SW480 (cell line): ENCODE measurements around the gene SLC16A4.
"Not testable (repeated sequence)": the region's sequence is repeated elsewhere in the genome, so short reads cannot be mapped to it uniquely, and the experiment has no call there.

Experiments used
- DNase-seq: peaks from one replicate; pipeline ENCODE4 v3.0.0-alpha.2; 2016; ENCODE audit warnings: low spot score

The SLC16A4 gene

GRCh38 chr1:110408488-110408887 is 17.7 kb upstream of the SLC16A4 start:
- DNase-seq, result no peak

DNA sequence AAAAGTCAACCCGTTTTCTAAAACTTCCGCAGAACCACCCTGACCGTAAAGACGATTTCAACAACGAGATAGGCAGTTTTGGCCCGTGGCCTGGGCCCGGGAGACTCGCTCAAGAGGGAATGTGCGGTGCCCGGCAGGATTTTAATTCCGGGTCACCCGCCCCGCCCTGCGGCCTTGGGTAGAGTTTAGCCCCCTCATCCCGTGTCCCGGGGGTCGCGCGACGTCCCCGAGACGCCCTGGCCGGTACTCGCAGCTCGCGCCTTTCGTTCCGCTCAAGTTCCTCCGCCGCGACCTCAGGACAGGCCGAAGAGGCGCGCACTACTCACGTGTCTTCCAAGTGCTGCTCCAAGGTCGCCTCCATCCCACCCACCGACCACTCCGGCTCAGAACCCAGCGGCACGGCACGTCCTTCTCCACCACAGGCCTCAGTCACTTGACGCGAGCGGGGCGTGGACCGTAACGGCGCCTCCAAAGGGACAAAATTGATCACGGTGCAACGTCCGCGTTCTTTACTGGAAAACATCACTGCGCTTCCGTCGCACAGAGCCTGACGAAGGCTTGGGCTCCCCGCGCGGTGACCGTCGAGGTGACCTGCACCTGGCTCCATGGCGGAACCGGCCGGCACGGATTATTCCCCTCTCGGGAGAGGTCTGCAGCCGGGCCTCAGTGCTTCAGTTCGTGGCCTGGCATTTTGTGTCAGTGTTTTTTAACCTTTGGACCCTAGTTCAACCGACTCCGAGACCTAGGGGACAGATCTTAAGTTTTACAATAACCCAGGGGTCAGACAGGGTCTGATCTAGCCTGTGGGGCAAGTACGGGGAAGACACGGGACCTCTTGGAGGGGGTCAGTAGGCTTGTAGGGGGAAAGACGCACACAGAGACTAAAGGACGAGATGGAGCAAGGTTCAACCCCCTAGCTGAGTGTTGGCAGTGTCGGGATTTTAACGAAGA is 16.7 kb upstream of the SLC16A4 start, which contains the start of gene LAMTOR5:
Gene LAMTOR5, minus strand, starts transcription at position 435 of the 951 bp plus-strand sequence. Its CDS starts 74 bp downstream, at position 361.
- peak; percentile 90 for DNase-seq

DNA sequence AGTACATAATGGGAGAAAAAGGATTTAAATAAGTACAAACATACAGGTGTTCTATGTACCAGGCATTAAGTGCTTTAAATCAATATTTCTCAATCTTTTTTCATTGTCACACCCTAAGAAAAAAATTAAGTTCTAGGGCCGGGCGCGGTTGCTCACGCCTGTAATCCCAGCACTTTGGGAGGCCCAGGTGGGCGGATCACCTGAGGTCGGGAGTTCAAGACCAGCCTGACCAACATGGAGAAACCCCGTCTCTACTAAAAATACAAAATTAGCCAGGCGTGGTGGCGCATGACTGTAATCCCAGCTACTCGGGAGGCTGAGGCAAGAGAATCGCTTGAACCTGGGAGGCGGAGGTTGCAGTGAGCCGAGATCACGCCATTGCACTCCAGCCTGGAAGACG is 15.6 kb upstream of the SLC16A4 start:
- DNase-seq, result not testable (repeated sequence)

- DNase-seq, result no peak
These were observed 13.6 kb upstream of the SLC16A4 start for GRCh38 chr1:110404401-110404800.

DNA sequence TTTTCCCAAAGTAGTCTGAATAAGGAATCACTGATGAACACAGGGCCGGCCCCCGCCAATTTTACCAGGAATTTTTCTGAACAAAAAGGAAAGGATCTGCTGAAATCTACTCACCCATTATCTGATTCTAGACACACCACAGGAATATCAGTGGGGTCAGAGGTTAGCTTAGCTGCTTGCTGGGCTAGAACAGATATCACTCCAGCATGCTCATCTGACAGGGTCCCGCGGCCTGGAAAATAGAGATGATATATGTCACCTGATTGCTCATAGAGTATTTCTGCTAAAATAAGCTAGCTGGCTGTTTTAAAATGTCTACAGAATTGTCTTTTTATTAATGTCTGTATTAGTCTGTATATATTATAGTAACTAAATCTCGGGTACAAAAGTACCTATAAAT is 13.0 kb upstream of the SLC16A4 start:
- no peak for DNase-seq

DNA sequence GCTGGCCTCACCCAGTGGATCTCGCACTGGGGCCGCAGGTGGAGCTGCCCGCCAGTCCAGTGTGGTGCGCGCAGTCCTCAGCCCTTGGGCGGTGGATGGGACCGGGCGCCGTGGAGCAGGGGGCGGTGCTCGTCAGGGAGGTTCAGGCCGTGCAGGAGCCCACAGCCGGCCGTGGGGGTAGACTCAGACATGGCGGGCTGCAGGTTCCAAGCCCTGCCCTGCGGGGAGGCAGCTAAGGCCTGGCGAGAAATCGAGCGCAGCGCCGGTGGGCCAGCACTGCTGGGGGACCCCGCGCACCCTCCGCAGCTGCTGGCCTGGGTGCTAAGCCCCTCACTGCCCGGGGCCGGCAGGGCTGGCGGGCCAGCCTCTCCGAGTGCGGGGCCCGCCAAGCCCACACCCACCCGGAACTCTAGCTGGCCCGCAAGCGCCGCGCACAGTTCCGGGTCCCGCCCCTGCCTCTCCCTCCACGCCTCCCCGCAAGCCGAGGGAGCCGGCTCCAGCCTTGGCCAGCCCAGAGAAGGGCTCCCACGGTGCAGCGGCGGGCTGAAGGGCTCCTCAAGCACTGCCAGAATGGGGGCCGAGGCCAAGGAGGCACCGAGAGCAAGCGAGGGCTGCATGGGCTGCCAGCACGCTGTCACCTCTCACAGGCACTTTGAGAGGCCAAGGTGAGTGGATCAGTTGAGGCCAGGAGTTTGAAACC is 5.6 kb upstream of the SLC16A4 start:
- not testable (repeated sequence) for DNase-seq

GRCh38 chr1:110394493-110394820 is 3.6 kb upstream of the SLC16A4 start:
- DNase-seq, result no peak

DNA sequence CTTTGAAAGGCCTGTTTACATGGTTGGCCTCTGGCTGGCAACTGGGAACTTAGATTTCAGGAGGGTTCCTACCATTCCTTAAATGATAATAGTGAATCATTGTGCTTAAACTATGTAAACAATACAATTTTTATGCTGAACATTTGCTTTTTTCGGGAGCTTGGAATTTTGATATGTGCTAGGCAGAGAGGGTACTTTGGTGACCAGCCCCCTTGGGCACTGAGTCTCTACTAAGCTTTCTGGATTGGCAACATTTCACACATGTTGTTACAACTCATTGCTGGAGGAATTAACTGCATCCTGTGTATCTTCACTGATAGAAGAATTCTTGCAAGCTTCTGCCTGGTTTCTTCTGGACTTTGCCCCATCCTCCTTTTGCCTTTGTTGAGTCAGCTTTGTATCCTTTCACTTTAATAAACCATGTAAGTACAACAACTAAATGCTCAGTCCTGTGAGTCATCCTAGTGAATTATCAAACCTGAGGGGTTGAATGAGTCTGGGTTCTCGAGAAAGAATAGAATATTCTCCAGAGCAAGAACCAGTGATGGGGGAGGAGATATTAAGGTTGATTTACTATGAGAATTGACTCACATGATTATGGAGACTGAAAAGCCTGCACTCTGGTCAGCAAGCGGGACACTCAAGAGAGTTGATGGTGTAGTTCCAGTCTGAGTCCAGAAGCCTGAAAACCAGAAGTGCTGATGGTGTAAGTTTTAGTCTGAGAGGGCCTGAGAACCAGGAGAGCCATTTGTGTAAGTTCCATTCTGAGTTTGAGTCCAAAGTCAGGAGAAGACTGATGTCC is 3.1 kb upstream of the SLC16A4 start:
- DNase-seq, result peak; percentile 64

GRCh38 chr1:110393286-110393685 is 2.5 kb upstream of the SLC16A4 start:
- DNase-seq, result no peak

DNA sequence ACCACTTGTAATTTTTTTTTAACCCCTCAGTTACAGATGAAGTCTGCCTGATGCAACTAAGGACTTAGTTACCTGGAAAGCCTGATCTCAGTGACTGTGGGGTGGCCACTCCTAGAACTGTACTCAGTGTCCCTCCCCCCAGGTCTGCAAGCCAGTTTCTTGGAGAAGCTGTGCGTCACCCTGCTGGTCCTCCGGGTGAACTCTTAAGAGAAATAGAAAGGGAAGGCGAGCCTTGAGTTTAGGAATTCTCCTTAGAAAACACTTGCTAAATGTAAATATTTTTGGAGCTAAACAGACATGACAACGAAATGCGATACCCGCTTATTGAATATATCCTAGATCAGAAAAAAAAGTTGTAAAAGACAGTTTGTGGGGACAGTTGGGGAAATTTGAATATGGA is 730 bp downstream of the SLC16A4 start:
- peak; percentile 57 for DNase-seq

GRCh38 chr1:110387048-110387754 is 3.6 kb downstream of the SLC16A4 start:
- no peak for DNase-seq

- no peak for DNase-seq
These were observed 5.5 kb downstream of the SLC16A4 start for GRCh38 chr1:110385369-110385768.

DNA sequence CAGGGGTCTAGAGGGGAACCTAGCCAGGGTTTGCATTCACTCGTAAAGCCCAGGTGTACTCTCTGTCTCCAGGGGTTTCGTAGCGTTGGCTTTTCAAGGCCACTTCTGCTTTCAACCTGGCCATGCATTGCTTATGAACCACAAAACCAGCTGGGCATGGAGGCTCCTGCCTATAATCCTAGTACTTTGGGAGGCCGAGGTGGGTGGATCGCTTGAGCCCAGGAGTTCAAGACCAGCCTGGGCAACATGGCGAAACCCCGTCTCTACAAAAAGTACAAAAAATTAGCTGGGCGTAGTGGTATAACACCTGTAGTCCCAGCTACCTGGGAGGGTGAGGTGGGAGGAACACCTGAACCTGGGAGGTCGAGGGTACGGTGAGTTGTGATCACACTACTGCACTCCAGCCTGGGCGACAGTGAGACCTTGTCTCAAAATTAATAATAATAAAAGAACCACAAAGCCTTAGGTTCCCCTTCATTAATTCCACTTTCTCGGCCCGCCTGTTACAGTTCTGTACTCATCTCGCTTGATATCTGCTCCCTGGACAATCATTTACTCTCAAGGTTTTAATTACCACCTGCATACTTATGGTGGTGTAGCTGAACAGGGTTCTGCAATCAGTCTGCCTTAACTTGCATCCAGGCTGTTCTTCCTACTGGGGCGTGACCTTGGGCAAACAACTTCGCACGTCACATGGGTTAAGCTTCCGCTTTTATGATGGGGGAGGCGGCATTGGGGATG is 6.1 kb downstream of the SLC16A4 start:
- no peak for DNase-seq

- DNase-seq, result no peak
These were observed 7.4 kb downstream of the SLC16A4 start for GRCh38 chr1:110383251-110383990.

DNA sequence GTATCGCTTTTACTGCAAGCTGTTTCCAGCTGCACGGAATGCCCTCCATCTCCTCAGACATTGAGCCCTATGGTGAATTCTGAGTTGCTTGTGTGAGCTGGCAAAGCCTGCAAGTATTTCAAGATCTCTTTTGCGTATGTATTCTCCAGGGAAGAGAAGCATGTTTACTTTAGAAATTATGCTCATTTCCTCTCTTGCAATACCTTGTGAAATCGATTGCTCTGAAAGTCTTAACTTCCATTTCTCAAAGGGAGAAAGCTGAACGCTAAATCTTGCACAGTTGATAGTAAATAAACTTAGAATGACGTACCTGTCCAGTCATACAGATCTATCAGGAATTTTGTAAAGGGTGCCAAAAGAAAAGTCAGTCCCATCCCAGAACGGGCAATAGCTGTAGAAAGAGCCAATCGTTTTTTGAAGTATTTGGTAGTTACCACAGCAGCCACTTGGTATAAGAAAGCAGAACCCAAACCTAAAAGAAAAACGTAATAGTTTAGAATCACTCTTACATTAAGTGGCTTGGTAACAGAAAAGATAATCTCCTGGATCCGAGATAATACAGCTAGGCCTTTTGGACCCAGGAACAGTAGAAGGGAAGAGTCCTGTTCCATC is 10.0 kb downstream of the SLC16A4 start:
- no peak for DNase-seq

GRCh38 chr1:110375490-110375889 is 15.3 kb downstream of the SLC16A4 start:
- DNase-seq, result no peak

- DNase-seq, result peak; percentile 12
These were observed 20.0 kb downstream of the SLC16A4 start for GRCh38 chr1:110370827-110371226.

GRCh38 chr1:110364221-110364620 is 26.6 kb downstream of the SLC16A4 start:
- no peak for DNase-seq

GRCh38 chr1:110361856-110362255 is 29.0 kb downstream of the SLC16A4 start:
- no peak for DNase-seq

- DNase-seq, result no peak
These were observed 30.4 kb downstream of the SLC16A4 start for GRCh38 chr1:110360431-110360830.
